Smooth muscle cell (in vitro differentiated cells): ENCODE measurements around the gene ZCCHC24. TPM values are rescaled to one million over a fixed set of nuclear protein-coding genes. Genes with fewer than 3 reads are reported as not detected.

Experiments
- DNase-seq: peaks from one replicate; lab custom pipeline; 2025; ENCODE audit not compliant: unreplicated experiment; lab: John Stamatoyannopoulos, UW
- H2AFZ ChIP-seq: fragments of 200-600 bp; sonication (generic); 2 replicates; pipeline ENCODE4 v1.6.0; 2016; ENCODE audit warnings: antibody characterized with exemption, low read depth, mild to moderate bottlenecking
- H3F3A ChIP-seq: fragments of 200-600 bp; sonication (generic); 2 replicates; pipeline ENCODE4 v1.6.0; 2017; ENCODE audit warnings: antibody characterized with exemption, low read depth
- H3K27ac ChIP-seq: fragments of 200-600 bp; sonication (generic); 2 replicates; pipeline ENCODE4 v1.5.1; 2016; ENCODE audit warnings: low read depth, mild to moderate bottlenecking
- H3K27me3 ChIP-seq: fragments of 200-600 bp; sonication (generic); 2 replicates; pipeline ENCODE4 v1.6.1; 2016; ENCODE audit warnings: low read depth, mild to moderate bottlenecking
- H3K36me3 ChIP-seq: fragments of 200-600 bp; sonication (generic); 2 replicates; pipeline ENCODE4 v1.5.1; 2016; ENCODE audit warnings: low read depth
- H3K4me1 ChIP-seq: fragments of 200-600 bp; sonication (generic); 2 replicates; pipeline ENCODE4 v1.5.1; 2016; ENCODE audit warnings: low read depth
- H3K4me2 ChIP-seq: fragments of 200-600 bp; sonication (generic); 2 replicates; pipeline ENCODE4 v1.6.0; 2016; ENCODE audit warnings: mild to moderate bottlenecking
- H3K4me3 ChIP-seq: fragments of 200-600 bp; sonication (generic); 2 replicates; pipeline ENCODE4 v1.5.1; 2016; ENCODE audit warnings: mild to moderate bottlenecking
- H3K79me2 ChIP-seq: fragments of 200-600 bp; sonication (generic); 2 replicates; pipeline ENCODE4 v1.6.0; 2016; ENCODE audit warnings: low read depth, mild to moderate bottlenecking
- H3K9ac ChIP-seq: fragments of 200-600 bp; sonication (generic); 2 replicates; pipeline ENCODE4 v1.6.0; 2016; ENCODE audit warnings: low read depth
- H3K9me3 ChIP-seq: fragments of 200-600 bp; sonication (generic); replicated peaks from 2 replicates; pipeline ENCODE4 v1.5.1; 2016; ENCODE audit warnings: low read depth
- H4K20me1 ChIP-seq: fragments of 200-600 bp; sonication (generic); 2 replicates; pipeline ENCODE4 v1.6.0; 2016; ENCODE audit warnings: low read depth
- WGBS: methylation state at CpG from one replicate; pipeline ENCODE4 v1.1.7; 2016; ENCODE audit warnings: low lambda C conversion rate; 5-methylcytosine and 5-hydroxymethylcytosine counted together
- polyA plus RNA-seq: library from polyadenylated mRNA; unstranded; fragments of >200 nt; fragmentation: Nextera tagmentation; extraction: Ambion mirVana; gene quantifications from 2 replicates; pipeline ENCODE4 v1.2.1, GENCODE V29; 2016
- total RNA-seq: library from RNA; depleted of rRNA; stranded (reverse); fragments of >200 nt; gene quantifications from 2 replicates; pipeline ENCODE4 v1.2.3, GENCODE V29; 2014
- TF ChIP-seq, protein P1 (sequence below): fragments of 200-600 bp; sonication (generic); IDR thresholded peaks from 2 replicates; pipeline ENCODE4 v1.5.1; 2017; ENCODE audit warnings: borderline replicate concordance, mild to moderate bottlenecking, antibody characterized with exemption; ENCODE audit not compliant: insufficient read depth, poor library complexity, severe bottlenecking

Gene ZCCHC24
- total and polyA plus RNA-seq, 2 experiments from 2014 or later = 21.9 to 52.1 TPM

DNA sequence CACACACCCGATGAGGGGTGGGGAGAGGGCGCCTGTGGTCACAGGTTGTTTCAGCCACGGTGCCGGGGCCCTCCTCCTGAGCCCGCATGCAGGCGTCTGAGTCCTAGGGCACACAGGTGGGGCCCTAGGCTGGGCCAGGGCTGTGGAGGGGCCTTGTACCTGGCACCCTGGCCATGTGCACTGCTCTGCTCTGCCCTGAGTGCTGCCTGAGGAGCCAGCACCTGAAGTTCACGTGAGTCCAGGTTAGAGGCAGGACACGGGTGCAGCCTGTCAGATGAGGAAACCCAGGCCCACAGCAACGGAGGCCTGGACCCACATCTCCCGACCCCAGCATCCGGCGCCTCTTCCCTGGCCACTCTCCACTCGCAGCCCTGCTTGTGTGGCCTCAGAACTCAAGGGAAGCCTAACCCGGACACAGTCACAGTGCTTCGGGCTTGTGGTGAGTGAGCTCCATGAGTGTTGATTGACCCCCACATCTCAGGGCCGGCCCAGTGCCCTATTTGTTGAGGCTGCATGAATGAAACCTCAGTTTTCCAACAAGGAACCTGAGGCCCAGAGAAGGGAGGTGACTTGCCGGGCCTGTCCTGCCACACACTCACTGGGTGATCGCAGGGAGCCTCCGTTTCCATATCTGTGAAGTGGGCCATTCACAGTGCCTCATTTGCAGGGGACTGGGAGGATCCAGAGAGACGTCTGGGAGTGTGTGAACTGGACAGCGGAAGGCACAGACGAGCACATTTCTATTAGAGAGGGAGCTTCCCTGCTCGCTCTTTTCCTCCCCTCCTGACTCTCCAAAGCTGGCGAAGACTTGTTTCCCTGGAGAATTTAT lies 58.6 kb downstream of the ZCCHC24 start:
- TF ChIP-seq, protein P1, sequence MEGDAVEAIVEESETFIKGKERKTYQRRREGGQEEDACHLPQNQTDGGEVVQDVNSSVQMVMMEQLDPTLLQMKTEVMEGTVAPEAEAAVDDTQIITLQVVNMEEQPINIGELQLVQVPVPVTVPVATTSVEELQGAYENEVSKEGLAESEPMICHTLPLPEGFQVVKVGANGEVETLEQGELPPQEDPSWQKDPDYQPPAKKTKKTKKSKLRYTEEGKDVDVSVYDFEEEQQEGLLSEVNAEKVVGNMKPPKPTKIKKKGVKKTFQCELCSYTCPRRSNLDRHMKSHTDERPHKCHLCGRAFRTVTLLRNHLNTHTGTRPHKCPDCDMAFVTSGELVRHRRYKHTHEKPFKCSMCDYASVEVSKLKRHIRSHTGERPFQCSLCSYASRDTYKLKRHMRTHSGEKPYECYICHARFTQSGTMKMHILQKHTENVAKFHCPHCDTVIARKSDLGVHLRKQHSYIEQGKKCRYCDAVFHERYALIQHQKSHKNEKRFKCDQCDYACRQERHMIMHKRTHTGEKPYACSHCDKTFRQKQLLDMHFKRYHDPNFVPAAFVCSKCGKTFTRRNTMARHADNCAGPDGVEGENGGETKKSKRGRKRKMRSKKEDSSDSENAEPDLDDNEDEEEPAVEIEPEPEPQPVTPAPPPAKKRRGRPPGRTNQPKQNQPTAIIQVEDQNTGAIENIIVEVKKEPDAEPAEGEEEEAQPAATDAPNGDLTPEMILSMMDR = no peak
- Histone ChIP-seq H3K4me1 (no peaks in the 10 kb centered on the region), H3K9me3 (no peaks in the 10 kb centered on the region), H3K9ac (no peak overlapping the region), H2AFZ (no peak overlapping the region), H3K4me2 (no peak overlapping the region), H3K27ac (no peak overlapping the region), H3K79me2 (no peaks in the 10 kb centered on the region), H3K36me3 (no peaks in the 10 kb centered on the region), H4K20me1 (no peaks in the 10 kb centered on the region), H3F3A (peaks cover 16% of the 10 kb centered on the region), H3K4me3 (no peak overlapping the region), H3K27me3 (no peaks in the 10 kb centered on the region)
- DNase-seq = no peak
- 81% methylated on average over 24 of the region's 24 CpGs for WGBS

- H3K27me3 ChIP-seq = no peaks in the 10 kb centered on the region
- H4K20me1 ChIP-seq = no peaks in the 10 kb centered on the region
- no peaks in the 10 kb centered on the region for H3K4me1 ChIP-seq
- peaks cover 16% of the 10 kb centered on the region for H3F3A ChIP-seq
- TF ChIP-seq, protein P1 = no peak
- no peaks in the 10 kb centered on the region for H3K36me3 ChIP-seq
- H3K4me2 ChIP-seq = no peak overlapping the region
- no peak overlapping the region for H3K9ac ChIP-seq
- H2AFZ ChIP-seq = no peak overlapping the region
- H3K79me2 ChIP-seq = no peaks in the 10 kb centered on the region
- DNase-seq = no peak
- H3K4me3 ChIP-seq = no peak overlapping the region
- no peaks in the 10 kb centered on the region for H3K9me3 ChIP-seq
- WGBS = 86% methylated on average over 28 of the region's 28 CpGs
- H3K27ac ChIP-seq = no peak overlapping the region
Observed at GRCh38 chr10:79385804-79386531, 59.5 kb downstream of the ZCCHC24 start.

- 94% methylated on average over 9 of the region's 9 CpGs for WGBS
- Histone ChIP-seq H3K79me2 (no peaks in the 10 kb centered on the region), H3K4me3 (no peak overlapping the region), H3F3A (peaks cover 19% of the 10 kb centered on the region), H2AFZ (no peak overlapping the region), H3K4me2 (no peak overlapping the region), H3K27me3 (no peaks in the 10 kb centered on the region), H3K27ac (no peak overlapping the region), H3K9ac (no peak overlapping the region), H3K9me3 (no peaks in the 10 kb centered on the region), H4K20me1 (no peaks in the 10 kb centered on the region), H3K36me3 (no peaks in the 10 kb centered on the region), H3K4me1 (no peaks in the 10 kb centered on the region)
- TF ChIP-seq, protein P1 = no peak
- no peak for DNase-seq
Observed at GRCh38 chr10:79385392-79385795, 60.0 kb downstream of the ZCCHC24 start.
